Hematopoietic multipotent progenitor cell treated with erythropoietin and hydrocortisone succinate and interleukin-3 and kit ligand, for 8 days (in vitro differentiated cells): ENCODE results near the gene EOGT.
A peak's percentile ranks its signal among the peaks of the same experiment; 100 is the strongest.

ENCODE experiments used
- DNase-seq: peaks from one replicate; pipeline ENCODE4 v3.0.0-alpha.2; 2015

Gene EOGT

DNA sequence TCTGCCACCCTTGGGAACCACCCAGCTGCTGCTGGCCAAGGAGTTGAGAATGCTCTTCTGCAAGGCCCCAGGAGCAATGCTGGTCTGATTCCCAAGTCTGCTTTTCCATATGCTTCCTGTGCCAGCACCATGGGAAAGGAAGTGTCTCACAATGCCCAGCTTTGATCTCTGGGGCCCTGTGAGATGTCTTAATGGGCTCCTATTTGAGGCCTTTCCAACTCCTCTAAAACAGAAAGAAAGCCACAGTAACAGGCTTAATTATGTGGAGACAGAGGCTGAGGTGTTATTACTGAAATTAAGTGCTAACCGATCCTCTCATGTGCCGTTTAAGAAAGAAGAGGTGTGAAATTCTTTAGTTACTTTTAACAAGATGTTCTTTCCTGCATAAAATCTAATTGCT is 4.5 kb downstream of the EOGT start:
- DNase-seq = no peak

DNA sequence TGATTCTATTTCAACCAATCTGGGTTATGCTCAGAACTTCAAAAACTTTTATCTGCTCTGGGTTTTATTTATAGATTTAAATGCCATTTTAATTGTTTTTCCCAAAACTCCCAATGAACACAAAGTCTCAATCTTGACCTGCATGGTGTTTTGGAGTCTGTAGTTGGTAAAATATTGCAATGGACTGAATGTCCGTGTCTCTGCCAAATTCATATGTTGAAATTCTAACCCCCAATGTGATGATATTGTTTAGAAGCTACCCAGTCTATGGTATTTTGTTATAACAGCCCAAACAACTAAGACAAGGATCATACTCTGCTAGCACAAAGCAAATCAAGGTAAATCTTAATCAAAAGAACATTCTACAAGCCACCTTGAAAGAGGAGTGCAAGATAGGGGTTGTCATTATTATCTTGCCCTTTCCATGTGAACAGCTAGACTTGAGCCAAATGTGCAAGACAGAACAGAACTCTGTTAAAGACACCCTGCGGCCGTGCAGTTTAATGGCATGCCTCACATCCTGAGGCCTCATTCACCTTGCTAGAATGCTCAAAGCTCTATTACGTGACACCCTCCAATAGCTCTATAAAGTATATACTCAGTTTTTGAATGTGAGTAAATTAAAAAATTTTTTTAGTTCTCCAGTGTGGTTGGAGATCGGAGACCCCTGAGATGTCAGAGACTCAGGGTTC is 7.5 kb downstream of the EOGT start:
- DNase-seq = no peak

DNA sequence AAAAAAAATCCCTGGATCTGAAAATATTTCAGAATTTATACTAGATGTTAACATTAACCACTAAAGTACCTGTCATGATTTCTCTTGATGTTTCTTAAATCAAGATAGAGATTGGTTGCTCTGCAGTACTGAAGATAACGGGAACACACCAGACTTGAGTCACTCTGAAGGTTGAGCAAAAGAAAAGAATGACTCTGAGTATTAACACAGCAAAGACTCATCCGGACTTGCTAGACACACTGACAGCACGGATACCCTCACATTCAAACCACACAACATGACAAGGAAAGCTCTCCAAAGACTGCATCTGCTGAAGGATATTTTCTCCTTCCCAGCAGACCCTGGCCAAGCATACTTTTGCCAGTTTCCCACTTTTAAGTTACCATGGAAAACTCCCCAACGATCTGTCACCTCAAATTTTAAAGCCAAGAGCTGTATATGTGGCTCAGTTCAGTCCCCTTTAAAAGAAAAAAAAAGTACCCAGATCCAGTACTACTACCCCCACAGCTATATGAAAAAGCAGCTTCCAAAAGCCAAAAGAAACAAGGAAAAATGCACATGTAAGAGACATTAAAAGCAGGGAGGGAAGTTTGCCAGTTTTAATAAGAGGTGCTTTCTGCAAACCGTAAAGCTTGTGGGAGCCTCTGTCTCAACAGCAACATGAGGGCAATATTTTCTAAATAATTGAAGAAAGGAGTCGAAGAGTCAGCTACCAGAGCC is 8.3 kb downstream of the EOGT start:
- no peak for DNase-seq

DNA sequence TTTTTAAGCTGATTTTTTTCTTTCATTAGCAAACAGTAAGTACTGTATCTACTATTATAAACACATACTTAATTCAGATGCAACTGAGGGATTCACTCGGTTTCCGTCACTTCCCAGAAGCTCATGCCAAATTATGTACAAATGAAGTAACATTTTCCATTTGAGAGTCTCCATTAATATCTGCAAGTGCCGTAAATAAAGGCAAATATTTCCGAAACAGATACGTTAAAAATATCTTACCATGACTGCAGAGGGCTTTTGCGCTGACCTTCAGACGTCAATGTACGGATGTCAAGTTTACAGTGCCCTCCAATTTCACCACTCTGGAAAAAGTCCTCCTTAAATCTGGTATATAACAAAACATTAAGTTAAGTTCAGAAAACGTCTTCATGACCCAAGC is 9.3 kb downstream of the EOGT start:
- no peak for DNase-seq

DNA sequence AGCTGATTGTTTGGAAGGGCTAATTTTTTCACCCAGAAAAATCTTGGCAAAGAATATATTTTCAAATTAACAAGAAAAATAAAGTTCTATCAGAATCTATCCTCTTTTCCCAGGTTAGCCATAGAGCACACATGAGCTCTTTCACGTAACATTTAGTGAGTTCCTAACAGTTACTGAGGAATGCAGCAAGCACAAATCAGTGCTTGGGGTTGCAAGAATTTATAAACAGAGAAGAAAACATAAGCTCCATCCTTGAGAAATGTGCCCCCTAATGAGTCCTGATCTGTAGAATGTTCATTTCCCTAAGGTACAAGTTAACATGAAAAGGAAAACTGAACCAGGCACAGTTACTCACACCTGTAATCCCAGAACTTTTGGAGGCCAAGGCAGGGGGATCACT is 13.9 kb downstream of the EOGT start:
- no peak for DNase-seq

DNA sequence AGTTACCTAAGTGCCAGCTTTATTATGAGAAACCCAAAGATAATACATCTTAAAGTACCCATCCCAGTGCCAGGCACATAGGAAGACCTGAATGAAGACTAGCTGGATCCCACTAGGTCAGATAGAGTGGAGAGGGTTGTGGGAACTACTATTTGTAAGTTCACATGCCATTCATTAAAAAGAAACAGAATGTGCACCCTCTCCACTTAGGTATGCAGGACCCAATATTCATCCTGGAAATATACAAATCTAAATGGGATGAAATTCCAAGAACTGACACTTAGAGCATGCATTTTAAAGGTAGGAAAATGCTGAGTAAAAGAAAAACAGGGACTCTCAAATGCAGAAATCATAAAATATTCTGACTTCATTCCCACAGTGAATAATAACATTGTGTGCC is 14.3 kb downstream of the EOGT start:
- no peak for DNase-seq

DNA sequence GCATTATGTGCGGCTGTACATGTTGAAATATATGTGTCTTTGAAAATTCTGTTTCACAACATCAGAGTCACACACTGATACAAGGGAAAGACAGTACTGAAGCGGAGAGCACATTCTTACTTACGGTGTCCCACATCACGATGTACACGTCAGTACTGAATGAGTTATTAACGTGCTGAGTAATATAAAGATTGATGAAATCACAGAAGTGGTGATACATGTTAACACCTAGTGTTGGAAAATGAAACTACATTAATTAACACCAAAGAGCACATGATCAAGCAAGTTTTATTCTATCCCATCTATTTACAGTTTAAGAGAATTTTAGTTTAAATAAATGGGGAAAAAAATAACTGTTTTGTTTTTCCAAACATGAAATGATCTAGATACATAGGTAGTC is 15.6 kb downstream of the EOGT start:
- DNase-seq = no peak

DNA sequence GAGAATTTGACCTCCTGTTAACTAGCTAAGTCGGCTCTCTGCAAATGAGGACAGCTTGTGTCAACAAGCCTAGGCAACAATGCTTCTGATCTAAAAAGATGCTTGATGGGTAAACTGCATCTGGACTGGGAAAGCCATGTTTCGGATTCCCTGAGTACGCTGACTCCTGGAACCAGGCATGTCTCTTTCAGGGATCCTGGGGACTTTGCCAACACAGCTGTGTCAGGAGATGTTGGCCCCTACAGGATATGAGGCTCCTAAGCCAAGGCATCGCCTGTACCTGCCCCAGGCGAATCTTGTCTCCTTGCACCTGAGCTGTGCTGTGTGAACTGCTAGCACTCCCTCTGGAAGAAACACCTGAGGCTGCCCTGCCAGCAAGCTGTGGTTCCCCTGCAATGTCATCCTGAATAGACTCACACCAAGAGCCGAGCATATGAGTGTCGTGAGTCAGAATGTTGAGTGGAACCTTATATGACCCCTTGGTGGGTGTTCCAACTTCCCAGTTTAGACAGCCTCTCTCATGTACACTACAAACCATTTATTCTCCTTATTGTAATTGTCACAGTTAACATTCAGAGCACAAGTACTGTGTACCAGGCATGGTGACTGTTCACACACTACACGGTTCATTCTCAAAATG is 17.0 kb downstream of the EOGT start:
- no peak for DNase-seq

DNA sequence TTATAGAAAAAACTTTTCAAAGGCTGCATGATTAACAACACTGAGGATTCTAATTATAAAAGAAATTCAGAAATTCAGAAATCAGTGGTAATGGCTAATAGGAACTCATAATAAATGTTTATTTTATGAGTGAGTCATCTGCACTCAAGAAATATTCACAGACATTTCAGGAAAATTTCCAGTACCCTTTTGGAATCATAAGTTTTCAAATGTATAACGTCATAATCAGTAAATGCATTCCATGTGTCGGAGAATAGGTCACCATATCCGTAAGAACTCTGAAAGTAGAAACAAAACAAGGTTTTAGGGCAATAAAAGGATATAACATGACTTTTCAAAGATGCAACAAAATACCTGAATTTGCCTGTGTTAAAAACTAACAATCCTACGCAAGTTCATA is 24.7 kb downstream of the EOGT start:
- DNase-seq = no peak

DNA sequence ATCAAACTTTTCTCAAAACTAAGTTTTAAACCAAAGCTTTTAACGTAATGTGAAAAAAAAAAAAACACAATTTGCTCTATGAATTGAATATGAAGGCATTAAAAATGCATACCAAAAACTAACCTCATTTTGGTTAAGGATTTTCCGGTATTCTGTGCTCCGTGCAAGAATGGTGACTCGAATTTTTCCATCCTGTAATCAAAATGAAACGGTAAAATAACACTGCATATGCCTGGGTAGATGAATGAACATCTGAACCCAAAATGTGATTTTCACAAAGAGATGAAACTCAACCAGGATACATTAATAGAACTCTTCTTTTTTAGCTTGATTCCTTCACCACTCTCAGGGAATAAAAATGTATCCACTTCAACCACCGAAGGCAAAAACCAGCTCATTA is 26.2 kb downstream of the EOGT start:
- no peak for DNase-seq

DNA sequence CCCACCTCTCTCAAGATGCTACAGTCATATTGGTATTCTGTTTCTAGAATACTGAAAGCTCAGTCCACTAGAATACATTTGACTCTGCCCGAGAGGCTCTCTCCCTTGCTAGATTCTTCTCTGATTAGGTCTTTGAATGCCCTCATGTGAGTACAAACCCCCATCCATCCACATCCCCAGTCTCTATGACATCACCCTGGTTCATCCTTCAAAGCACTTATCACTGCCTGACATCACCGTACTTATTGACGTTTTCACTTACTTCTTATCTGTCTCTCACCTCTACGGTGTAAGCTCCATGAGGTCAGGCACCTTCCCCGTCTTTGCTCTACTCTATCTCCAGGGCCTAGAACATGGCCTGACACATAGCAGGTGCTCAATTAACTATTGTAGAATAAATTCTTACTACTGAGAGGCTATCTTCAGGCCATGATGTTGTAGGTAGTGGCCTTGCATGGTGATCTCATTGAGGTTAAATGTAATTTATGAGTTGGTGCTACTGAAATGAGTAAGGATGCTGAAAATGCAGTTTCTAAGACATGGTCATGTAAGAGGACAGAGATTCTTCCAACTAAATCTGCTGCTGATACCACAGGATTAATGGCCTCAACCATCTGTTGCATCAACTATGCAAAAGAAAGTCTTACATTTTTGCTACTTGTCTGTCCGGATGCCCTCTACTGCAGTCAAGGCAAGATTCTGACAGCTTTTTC is 26.8 kb downstream of the EOGT start:
- DNase-seq = no peak

DNA sequence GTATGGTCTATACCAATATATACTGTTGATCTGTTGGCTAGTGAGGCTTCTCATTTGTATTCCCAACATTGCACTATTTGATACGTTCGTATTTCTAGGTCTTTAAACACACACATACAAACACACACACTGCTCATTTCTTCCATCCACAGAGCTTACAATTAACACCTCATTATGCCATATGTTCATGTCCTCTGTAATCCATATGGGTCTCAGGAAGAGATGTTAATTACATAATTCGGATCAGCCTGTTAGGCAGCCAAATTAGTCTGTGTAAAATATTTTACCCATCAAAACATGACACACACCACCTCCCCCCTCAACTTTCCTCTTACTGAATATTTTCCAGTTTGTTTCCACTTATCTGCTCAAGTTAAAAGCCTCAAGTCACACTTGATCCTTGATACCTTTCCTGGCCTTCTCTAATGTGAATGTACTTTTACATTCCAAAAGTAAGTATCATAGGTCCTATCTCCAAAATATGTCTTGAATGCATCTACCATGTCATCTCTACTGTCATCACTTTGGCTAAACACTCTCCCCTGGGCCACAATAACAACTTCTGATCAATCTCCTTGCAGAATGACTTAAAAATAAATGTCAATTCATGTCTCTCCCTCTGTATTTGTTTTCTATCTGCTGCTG is 28.2 kb downstream of the EOGT start:
- no peak for DNase-seq

DNA sequence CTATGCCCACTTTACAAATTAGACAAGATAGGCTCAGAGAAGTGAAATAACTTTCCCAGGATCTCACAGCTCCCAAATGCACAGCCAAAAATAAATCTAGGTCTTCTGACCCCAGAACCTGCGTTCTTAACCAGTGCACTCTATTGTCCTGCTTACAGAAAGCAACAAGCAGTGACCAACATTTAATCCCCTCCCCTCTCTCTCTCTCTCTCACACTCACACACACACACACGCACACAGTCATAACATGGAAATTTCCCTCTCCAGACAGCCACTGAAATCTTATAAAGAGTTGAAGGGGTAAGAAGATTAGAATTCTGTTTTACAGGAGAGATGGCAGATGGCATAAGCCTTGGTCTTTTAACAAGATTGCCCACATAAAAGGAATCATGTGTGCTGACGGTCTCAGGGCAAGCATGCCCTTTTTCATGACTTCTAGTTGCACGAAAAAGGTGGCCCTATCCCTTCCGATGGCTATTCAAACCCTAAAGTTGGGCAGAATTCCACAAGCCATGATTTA is 29.4 kb downstream of the EOGT start:
- no peak for DNase-seq

DNA sequence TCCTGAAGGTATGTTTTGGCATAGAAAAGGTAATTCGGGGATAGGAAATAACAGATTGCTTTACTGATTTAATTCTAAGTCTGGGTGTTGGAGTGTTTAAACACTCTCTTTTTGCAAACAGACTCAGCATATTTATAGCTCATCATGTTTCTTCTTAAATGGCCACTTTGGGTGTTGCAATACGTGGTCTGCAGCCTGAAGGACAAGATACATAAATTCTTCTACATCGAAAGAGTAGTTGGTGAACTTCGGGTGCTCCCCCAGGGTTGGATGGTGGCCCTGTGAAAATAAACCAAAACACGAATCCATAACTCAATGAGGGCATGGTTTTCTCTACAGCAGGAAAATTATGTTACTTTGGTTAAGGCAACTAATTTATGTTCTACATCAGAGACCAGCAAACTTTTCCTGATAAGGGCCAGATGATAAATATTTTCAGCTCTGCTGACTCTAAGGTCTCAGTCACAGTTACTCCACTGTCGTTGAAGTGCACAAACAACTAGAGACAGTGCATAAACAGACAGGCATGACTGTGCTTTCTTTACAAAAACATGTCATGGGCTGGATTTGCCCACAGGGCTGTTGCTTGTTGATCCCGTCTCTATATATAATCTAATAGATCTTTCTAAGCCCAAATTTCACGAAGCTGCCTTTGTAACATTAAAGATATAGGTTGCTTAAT is 35.9 kb downstream of the EOGT start:
- no peak for DNase-seq

DNA sequence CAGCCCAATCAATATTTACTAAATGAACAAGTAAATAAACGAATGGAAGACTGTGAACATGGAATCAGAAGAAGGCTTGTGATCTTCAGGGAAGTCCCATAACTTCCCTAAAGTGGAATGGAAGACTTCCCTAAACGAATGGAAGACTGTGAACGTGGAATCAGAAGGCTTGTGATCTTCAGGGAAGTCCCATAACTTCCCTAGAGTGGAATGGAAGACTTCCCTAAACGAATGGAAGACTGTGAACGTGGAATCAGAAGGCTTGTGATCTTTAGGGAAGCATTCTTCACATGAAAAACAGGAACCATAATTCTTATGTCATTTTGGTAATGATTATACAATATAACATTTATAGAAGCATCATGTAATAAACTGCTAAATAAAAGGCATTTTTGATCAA is 38.8 kb downstream of the EOGT start:
- DNase-seq = no peak

DNA sequence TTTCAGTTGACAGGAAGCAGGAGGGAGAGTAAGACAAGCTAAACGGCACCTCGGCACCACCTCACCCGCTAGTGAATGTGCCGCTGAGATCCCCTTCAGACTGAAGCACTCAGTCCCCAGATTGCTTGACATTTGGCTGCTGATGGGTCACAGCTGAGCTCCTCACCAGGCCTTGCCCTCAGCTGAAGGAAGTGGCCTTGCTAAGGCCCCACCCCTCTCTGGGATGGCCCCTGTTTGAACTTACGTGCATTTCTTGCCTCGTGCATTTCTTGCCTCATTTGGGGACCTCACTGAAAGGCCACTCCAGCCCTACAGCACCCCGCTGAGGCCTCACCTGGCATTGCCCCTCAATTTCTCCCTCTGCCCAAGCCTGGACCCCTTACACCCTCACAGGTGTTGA is 39.8 kb downstream of the EOGT start:
- DNase-seq = no peak

DNA sequence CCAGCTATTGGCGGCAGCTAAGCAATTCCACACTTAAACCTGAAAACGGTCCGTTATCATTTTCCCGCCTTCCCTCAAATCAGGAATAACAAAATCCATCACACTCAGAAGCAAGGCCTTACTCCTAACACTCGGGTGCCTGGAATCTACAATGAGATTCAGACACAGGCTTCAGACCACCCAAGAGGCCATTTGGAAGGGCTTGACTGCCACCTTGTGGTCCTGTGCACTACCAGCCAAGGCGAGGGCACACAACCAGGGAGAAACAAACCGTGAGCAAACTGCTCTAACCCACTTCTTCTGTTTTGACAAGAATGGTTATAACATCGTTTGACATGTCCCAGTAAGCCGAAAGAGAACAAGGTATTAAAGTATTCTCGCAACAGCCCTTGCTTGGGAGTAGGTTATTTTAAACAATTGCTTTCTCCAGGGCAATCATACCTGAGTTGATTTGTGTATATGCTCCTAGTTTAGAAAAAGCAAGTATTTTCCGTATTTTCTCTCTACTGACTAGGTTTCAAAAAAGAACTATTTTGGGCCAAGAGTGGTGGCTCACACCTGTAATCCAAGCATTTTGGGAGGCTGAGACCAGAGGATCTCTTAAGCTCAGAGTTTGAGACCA is 41.0 kb downstream of the EOGT start:
- DNase-seq = peak; percentile 69

DNA sequence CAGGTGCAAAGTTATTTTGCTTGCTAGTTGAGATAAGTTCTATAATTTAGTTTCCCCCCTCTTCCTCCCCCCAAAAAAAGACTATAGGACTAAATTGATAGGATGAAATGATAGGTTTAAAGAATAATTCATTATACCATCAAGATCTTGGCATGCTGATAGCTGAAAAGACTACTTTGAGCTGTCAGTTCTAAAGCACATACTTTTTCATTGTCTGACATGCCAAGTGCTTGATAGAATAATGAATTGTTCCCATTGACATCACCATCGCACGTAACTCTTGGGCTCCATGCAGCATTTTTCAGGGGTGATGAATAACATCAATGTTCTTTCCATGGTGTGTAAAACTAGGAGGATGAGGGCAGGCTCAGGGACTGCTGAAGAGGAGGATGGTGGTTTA is 48.8 kb downstream of the EOGT start:
- DNase-seq = no peak

DNA sequence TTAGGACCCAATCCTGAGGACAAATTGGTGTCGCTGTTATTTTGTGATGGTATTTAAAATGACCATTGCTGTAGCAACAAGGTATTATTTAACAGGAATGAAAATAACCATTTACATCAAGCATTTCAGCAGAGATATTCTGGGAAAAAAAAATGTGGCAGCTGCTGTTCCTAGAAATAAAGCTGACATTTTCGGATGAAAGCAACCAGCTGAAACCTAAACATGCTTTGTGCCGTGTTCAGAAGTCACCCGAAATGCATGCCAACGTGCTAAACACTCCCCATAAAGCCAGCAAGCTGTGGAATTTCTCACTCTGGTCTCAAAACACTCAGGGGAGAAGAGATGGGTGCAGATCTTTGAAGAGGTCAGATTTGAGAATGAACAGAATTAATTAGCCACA is 49.6 kb downstream of the EOGT start:
- no peak for DNase-seq

DNA sequence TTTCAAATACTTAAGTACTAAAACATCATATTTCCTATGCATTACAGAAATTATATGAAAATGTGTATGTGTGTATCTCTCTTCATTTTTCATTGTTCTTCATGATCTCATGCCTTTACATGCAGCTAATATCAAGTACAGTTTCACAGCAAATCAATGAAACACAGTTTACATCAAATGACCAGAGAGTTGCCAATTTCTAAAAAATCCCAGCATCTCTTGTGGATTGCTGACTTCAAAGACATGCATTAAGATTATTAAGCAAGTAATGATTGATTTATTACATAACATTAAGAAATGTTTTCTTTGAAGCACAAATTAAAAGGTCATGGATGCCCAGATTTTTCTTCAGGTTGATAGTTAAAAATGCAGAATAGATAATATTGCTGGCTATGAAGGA is 50.1 kb downstream of the EOGT start:
- DNase-seq = no peak

DNA sequence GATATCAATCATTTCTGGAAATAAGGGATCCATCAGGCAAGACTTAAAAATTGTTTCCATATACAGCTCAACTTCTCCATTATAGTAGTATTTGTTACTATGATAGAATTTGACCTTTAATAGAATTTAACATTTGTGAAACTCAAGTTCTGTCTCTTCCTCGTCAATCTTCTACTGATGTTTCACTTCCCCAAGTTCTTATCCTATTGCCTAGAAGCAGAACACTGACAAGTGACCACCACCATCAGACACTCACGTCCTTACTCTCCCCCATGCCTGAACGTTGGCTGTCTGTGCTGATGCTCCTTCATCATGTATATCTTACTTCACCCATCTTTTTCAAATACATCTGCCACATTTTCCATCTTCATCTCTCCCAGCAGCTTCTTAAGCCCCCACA is 54.6 kb downstream of the EOGT start:
- DNase-seq = no peak

DNA sequence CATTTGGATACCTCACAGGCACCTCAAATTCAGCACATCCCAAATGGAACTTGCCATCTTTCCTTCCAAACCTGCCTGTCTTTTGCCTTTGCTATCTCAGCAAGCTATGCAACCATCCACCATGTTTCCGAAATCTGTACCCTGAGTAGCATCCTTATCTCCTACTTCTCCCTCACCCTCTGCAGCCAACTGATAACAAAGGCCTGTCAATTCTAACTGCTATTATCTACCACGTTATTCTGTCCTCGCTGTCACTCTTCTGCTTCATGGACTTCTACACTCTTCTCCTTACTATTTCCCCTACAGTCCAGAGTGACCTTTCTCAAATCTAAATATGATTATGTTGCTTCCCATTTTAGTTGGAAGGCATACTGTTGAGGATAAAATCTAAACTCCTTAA is 55.6 kb downstream of the EOGT start:
- peak; percentile 57 for DNase-seq
